M059J (cell line): ENCODE data around the gene TNNC2. TPM values are rescaled to one million over a fixed set of nuclear protein-coding genes. Genes with fewer than 3 reads are reported as not detected.
"Not testable (repeated sequence)": the region's sequence is repeated elsewhere in the genome, so short reads cannot be mapped to it uniquely, and the experiment has no call there.

ENCODE experiments used
- DNase-seq: peaks from one replicate; pipeline ENCODE4 v3.0.0-alpha.2; 2012; ENCODE audit warnings: low read depth
- total RNA-seq: library from RNA; depleted of rRNA; stranded (reverse); fragments of >200 nt; shearing (Covaris generic); gene quantifications from 2 replicates; pipeline ENCODE4 v1.2.3, GENCODE V29; 2014

Gene TNNC2
- total RNA-seq, 1 experiment from 2014 or later = not detected

GRCh38 chr20:45822857-45823256 lies 4.3 kb downstream of the TNNC2 start:
- peak; percentile 69 for DNase-seq

GRCh38 chr20:45821947-45822346 lies 5.2 kb downstream of the TNNC2 start:
- DNase-seq = no peak

DNA sequence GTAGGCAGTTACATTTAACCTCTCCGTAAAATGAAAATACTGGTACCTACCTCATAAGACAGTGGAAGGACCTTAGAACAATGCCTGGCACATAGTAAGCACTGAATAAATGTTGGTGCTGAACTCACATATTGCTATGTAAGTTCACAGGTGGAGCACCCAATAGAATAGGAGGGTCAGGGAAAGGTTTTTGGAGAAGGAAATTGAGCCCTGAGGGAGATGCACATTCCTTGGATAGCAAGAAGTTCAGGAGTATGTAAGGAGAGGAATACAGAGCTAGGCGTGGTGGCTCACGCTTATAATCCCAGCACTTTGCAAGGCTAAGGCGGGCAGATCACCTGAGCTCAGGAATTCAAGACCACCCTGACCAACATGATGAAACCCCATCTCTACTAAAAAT lies 7.6 kb downstream of the TNNC2 start:
- no peak for DNase-seq

- DNase-seq = no peak
These were observed 8.9 kb downstream of the TNNC2 start for GRCh38 chr20:45818239-45818638.

- peak; percentile 96 for DNase-seq
These were observed 9.5 kb downstream of the TNNC2 start for GRCh38 chr20:45817376-45818194.

GRCh38 chr20:45816951-45817350 lies 10.2 kb downstream of the TNNC2 start:
- peak; percentile 44 for DNase-seq

GRCh38 chr20:45814314-45814713 lies 12.8 kb downstream of the TNNC2 start:
- no peak for DNase-seq

DNA sequence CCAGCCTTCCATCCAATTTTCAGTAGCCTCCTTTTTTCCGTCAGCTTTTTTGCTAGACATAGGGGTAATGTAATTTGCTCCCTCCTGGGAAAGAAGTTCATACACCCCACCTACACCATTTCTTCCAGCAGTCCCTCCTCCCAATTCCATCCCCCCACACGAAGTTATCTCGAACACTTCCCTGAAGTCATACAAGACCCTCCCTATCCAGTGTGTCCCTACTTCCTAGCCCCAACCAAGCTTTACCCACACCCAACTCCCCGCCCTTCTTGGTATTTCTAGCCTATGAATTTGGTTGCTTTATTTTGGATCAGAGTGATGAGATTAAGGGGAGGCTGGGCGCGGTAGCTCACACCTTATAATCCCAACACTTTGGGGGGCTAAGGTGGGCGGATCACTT lies 13.6 kb downstream of the TNNC2 start:
- DNase-seq = no peak

DNA sequence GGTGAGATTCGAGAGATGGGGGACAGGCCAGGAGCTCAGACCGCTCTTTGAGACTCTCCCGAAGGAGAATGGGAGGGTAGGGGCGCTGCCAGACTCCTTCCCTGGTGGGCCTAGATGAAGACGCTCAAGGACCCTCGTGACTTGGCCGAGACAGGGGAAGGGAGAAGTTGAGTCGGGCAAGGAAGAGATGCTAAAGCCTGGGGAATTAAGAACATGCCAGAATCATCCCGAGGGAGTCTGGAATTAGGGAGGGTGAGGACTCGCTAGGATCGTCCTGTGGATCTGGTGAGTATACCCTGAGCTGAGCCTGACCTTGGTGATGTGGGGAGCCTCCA lies 14.1 kb downstream of the TNNC2 start:
- no peak for DNase-seq

DNA sequence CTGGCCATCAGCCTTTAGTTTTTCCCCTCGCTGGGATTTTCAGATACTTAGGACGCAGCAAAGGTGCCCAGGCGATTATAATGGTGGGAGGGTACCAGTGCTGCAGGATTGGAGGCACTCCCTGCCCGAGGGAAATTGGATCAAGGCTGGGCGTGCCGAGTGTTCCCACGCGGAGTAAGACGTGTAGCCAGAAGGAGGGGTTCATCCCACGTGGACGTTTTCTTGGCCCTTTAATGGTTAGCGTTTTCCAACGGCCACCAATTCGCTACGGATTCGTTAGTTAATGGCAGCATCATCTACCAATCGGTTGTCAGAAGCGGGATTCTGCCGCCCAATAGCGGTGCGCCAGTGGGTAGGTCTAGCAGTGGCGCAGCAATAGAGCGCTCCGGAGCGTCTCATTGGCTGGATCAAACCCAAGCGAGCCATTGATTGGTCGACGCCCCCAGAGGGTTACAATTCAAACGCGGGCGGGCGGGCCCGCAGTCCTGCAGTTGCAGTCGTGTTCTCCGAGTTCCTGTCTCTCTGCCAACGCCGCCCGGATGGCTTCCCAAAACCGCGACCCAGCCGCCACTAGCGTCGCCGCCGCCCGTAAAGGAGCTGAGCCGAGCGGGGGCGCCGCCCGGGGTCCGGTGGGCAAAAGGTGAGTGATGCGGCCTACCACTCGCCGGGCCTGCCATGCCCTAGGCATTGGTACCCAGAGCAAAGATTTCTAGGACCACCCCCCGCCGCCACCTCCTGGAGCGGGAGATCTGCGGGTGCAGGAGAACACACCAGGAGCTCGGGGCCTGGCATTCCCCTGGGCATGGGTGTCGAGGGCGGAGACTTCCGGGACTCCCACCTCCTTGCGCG lies 14.7 kb downstream of the TNNC2 start, which contains the start of gene UBE2C:
UBE2C (plus strand) TSS at position 488 of the 849 bp plus-strand sequence; CDS start at position 540, 52 bp downstream.
- peak; percentile 100 for DNase-seq

GRCh38 chr20:45810191-45810970 lies 16.7 kb downstream of the TNNC2 start:
- DNase-seq = no peak

DNA sequence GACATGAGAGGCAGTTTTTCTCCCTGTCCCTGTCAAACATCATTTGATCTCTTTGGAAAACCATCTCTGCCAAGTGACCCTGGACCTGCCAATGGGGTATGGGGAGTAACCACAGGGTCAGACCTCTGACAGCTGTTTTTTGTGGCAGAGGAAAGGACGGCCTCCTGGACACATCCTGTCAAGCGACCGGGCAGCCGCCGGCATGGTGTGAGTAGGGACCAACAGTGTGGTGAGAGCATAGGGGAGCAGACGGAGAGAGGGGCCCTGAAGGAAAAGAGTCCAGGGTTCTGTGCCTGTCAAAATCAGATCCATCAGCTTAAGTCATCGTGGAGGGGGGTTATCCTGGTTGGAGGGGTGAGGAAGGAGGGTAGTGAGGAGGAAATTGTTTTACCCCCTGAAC lies 25.3 kb downstream of the TNNC2 start:
- no peak for DNase-seq

DNA sequence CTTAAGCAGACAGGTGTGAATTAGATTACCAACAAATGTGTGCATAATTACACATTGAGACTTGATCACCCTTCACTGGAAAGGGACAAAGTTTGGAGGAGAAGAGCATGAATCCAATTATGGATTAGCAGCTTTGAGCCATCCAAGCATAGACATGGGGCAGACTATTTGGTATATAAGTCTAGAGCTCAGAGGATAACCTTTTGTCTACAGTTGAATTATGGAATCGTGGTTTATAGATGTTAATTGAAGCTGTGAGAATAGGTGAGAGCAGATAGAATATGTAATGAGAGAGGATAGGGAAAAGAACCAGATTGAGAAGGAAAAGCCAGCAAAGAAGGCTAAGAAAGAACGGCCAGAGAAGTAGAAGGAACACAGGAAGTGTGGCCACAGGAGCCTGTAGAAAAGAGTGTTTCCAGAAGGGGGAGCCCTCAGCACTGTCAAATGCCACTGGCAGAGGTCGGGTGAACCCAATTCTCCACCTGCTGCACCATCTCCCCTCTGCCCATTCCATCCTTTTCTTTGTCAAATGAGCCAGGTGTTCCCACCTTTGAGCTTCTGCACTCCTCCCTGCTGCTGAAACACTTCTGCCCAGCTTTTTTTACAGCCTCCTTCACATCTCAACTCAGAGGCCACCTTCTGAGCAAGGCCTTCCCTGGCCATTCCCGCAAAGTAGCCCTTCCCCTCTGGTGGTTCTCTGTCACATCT lies 28.0 kb downstream of the TNNC2 start:
- DNase-seq = peak; percentile 68

GRCh38 chr20:45797955-45798354 lies 29.2 kb downstream of the TNNC2 start:
- not testable (repeated sequence) for DNase-seq

GRCh38 chr20:45797510-45797909 lies 29.6 kb downstream of the TNNC2 start:
- not testable (repeated sequence) for DNase-seq

GRCh38 chr20:45796337-45797065 lies 30.6 kb downstream of the TNNC2 start:
- DNase-seq = no peak

DNA sequence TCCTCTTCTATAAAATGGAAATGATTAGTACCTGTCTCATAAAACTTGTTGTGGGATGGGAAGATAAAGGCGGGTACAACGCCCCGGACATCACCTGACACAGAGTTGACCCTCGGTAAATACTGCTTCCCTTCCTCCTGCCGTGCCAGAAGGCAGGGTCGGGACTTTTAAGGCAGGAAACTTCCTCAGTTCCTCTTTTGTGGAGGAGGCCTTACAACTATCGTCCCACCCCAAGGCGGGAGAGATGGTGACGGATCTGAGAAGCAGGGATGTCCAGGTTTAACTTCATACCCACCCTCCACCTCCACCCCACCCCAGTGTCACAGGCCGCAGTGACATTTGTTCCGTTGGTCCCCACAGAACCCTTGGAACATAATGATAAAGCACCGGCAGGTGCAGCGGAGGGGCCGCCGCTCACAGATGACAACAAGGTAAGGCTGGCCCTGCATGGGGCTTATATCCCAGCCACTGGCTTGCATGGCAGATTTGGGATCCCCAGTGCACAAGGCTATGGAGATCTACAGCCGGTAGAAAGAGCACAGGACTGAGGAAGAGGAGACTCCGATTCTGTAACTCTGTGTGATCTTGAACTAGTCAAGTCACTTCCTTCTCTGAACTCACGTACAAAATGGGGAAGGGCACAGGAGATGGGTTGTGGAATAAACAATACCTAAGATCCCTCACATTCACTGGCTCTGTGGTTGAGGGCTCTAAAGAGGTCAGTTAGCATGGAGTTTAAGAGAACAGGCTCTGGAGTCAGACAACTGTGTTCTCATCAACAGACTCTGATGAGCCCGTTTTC lies 34.6 kb downstream of the TNNC2 start:
- peak; percentile 27 for DNase-seq

DNA sequence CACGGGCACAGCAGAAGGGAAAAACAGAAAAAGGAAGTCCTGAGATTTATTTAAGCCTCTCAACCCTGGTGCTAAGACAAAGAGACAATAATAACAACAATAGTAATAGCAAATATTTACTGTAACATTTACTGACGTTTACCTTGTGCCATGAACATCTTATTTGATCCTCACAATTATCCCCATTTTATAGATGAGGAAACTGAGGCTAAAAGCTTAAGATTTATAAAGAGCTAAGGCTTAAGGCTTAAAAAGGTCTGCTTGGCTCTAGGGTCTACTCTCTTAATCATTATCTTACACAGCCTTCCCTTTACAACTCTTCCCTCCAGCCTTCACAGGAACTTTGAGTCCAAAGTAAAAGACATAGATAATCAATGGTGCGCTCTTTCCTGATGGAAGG lies 38.8 kb downstream of the TNNC2 start:
- no peak for DNase-seq

- DNase-seq = peak; percentile 36
These were observed 43.3 kb downstream of the TNNC2 start for GRCh38 chr20:45783656-45784294.
